Activated CD4-positive, alpha-beta T cell treated with anti-CD3 and anti-CD28 coated beads, Interleukin-2, amount 10 ng/mL, durations not matched to agents 24 days and 14 days (primary cell): Measurements from ENCODE around the gene RPTN. TPM values are rescaled to one million over a fixed set of nuclear protein-coding genes. Genes with fewer than 3 reads are reported as not detected.
A peak's percentile ranks its signal among the peaks of the same experiment; 100 is the strongest.

Experiments
- DNase-seq: peaks from one replicate; pipeline ENCODE4 v3.0.0; 2022
- H3K27ac Mint-ChIP-seq: one replicate; pipeline ENCODE4 v1.8.0; 2022; ENCODE audit warnings: mild to moderate bottlenecking, mixed read lengths
- H3K27me3 Mint-ChIP-seq: one replicate; pipeline ENCODE4 v1.8.0; 2022; ENCODE audit warnings: mixed read lengths
- H3K36me3 Mint-ChIP-seq: one replicate; pipeline ENCODE4 v1.8.0; 2022; ENCODE audit warnings: low read depth, mild to moderate bottlenecking, mixed read lengths
- H3K4me1 Mint-ChIP-seq: one replicate; pipeline ENCODE4 v1.8.0; 2021; ENCODE audit warnings: mixed read lengths
- H3K4me3 Mint-ChIP-seq: one replicate; pipeline ENCODE4 v1.8.0; 2022; ENCODE audit warnings: mild to moderate bottlenecking, moderate library complexity, mixed read lengths
- H3K9me3 Mint-ChIP-seq: one replicate; pipeline ENCODE4 v1.8.0; 2021; ENCODE audit warnings: mixed read lengths
- intact Hi-C: fragments of 100-400 bp; cut with micrococcal nuclease; formaldehyde crosslinking; loops from one replicate; pipeline ENCODE4 v1.15.1; 2023
- total RNA-seq: library from RNA; stranded (reverse); gene quantifications from 2 replicates; pipeline ENCODE4 v1.2.3, GENCODE V29; 2022

Gene RPTN
- total RNA-seq, 1 donor from 2014 or later, result not detected

DNA sequence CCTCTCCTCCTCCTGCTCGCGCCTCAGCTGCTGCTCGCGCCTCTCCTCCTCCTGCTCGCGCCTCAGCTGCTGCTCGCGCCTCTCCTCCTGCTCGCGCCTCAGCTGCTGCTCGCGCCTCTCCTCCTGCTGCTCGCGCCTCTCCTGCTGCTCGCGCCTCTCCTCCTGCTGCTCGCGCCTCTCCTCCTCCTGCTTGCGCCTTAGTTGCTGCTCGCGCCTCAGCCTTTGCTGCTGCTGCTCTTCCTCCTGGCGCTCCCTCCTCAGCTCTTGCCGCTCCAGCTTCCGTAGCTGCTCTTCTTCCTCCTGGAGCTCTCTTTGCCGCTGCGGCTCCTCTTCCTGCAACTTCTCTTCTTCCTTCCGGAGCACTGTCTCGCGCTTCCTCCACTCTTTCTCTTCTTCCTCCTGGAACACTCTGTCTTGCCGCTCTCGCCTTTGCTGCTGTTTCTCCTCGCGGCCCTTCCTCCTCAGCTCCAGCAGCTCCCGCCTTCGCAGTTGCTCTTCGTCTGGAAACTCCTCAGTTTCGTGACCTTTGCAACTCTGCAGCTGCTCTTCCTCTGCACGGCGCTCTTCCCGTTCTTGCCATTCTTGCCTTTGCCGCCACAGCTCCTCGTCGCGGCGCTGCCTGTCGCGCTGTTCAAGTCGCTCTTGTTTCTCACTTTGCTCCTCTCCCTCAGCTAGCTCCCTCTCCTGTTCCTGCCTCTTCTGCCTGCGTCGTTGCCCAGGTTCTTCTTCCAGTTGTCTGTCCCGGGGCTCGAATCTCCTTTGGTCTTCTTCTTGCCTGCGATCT, 46.7 kb downstream of the RPTN start:
- intact Hi-C loops, result no loop called here
- Mint-ChIP-seq H3K36me3 (peaks cover 8% of the 10 kb centered on the region), H3K27me3 (peaks cover 16% of the 10 kb centered on the region), H3K4me3 (no peak overlapping the region), H3K4me1 (no peaks in the 10 kb centered on the region), H3K27ac (no peak overlapping the region), H3K9me3 (peaks cover 10% of the 10 kb centered on the region)
- DNase-seq, result peak; percentile 67

DNA sequence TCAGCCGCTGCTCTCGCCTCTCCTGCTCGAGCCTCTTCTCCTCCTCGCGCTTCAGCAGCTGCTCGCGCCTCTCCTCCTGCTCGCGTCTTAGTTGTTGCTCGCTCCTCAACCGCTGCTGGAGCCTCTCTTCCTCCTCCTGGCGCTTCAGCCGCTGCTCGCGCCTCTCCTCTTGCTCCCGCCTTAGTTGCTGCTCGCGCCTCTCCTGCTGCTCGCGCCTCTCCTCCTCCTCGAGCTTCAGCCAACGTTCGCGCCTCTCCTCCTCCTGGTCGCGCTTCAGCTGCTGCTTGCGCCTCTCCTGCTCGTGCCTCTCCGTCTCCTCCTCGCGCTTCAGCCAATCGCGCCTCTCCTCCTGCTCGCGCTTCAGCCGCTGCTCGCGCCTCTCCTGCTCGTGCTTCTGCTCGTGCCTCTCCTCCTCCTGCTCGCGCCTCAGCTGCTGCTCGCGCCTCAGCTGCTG, 47.5 kb downstream of the RPTN start:
- Mint-ChIP-seq H3K27me3 (peaks cover 9% of the 10 kb centered on the region), H3K9me3 (peaks cover 14% of the 10 kb centered on the region), H3K4me3 (no peak overlapping the region), H3K36me3 (peaks cover 9% of the 10 kb centered on the region), H3K4me1 (no peaks in the 10 kb centered on the region), H3K27ac (no peak overlapping the region)
- intact Hi-C loops, result loop anchor here (2.0 kb wide), 1 partner anchor 77 kb away; no protein-coding TSS in a partner anchor
- peak; percentile 74 for DNase-seq

DNA sequence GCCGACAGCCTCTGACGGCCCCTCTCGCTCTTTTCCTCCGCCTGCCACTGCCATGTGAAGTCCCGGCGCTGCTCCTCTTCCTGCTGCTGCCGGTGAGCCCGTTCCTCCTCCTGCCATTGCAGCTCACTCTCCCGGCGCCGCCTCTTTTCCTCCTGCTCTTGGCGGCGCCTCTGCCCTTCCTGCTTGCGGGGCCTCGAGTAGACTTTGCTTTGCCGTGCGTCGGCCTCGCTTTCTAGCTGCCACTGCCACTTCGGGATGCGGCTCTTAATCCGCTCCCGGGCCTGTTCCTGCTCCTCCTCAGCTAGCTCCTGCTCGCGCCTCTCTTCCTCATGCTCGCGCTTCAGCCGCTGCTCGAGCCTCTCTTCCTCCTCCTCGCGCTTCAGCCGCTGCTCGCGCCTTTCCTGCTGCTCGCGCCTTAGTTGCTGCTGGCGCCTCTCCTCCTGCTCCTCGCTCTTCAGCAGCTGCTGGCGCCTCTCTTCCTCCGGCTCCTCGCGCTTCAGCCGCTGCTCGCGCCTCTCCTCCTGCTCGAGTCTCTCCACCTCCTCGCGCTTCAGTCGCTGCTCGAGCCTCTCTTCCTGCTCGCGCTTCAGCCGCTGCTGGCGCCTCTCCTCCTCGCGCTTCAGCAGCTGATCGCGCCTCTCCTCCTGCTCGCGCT, 48.0 kb downstream of the RPTN start:
- H3K9me3 Mint-ChIP-seq, result peaks cover 14% of the 10 kb centered on the region
- H3K27me3 Mint-ChIP-seq, result peaks cover 9% of the 10 kb centered on the region
- H3K36me3 Mint-ChIP-seq, result peaks cover 9% of the 10 kb centered on the region
- H3K27ac Mint-ChIP-seq, result no peak overlapping the region
- peak; percentile 81 for DNase-seq
- H3K4me1 Mint-ChIP-seq, result no peaks in the 10 kb centered on the region
- intact Hi-C loops, result loop anchor here (1.0 to 2.0 kb wide), 2 partner anchors 59 to 78 kb away; no protein-coding TSS in a partner anchor
- no peak overlapping the region for H3K4me3 Mint-ChIP-seq

DNA sequence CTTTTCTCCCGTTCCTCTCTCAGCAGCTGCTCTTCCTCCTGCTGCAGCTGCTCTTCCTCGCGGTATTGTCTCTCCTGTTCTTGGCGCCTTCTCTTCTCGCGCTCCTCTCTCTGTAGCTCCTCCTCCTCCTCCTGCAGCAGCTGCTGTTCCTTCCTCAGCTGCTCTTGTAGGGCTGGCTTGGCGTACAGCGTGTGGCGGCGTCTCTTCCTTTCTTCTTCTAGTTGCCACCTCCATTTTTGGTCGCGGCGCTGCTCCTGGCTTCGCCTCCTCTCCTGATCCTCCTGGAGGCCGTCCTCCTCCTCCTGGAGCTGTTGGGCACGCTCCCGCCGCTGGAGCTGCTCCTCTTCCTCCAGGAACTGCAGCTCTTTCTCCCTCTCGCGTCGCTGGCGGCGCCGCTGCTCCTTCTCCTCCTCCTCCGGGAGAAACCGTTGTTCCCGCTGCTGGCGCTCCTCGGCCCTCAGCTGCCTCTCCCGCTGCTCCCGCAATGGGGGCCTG, 48.6 kb downstream of the RPTN start:
- H3K27me3 Mint-ChIP-seq, result peaks cover 9% of the 10 kb centered on the region
- DNase-seq, result peak; percentile 76
- H3K4me3 Mint-ChIP-seq, result no peak overlapping the region
- H3K36me3 Mint-ChIP-seq, result peaks cover 9% of the 10 kb centered on the region
- H3K9me3 Mint-ChIP-seq, result peaks cover 14% of the 10 kb centered on the region
- intact Hi-C loops, result loop anchor here (1.0 to 2.0 kb wide), 2 partner anchors 58 to 78 kb away; no protein-coding TSS in a partner anchor
- H3K4me1 Mint-ChIP-seq, result no peaks in the 10 kb centered on the region
- no peak overlapping the region for H3K27ac Mint-ChIP-seq

DNA sequence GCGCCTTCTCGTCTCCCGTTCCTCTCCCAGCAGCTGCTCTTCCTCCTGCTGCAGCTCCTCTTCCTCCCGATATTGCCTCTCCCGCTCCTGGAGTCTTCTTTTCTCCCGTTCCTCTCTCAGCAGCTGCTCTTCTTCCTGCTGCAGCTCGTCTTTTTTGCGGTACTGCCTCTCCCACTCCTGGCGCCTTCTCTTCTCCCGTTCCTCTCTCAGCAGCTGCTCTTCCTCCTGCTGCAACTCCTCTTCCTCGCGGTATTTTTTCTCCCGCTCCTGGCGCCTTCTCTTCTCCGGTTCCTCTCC, 49.1 kb downstream of the RPTN start:
- Mint-ChIP-seq H3K36me3 (peaks cover 9% of the 10 kb centered on the region), H3K4me1 (no peaks in the 10 kb centered on the region), H3K4me3 (no peak overlapping the region), H3K27ac (no peak overlapping the region), H3K27me3 (peaks cover 14% of the 10 kb centered on the region), H3K9me3 (peaks cover 14% of the 10 kb centered on the region)
- no peak for DNase-seq
- intact Hi-C loops, result loop anchor here (1.0 to 2.0 kb wide), 2 partner anchors 58 to 79 kb away; no protein-coding TSS in a partner anchor

DNA sequence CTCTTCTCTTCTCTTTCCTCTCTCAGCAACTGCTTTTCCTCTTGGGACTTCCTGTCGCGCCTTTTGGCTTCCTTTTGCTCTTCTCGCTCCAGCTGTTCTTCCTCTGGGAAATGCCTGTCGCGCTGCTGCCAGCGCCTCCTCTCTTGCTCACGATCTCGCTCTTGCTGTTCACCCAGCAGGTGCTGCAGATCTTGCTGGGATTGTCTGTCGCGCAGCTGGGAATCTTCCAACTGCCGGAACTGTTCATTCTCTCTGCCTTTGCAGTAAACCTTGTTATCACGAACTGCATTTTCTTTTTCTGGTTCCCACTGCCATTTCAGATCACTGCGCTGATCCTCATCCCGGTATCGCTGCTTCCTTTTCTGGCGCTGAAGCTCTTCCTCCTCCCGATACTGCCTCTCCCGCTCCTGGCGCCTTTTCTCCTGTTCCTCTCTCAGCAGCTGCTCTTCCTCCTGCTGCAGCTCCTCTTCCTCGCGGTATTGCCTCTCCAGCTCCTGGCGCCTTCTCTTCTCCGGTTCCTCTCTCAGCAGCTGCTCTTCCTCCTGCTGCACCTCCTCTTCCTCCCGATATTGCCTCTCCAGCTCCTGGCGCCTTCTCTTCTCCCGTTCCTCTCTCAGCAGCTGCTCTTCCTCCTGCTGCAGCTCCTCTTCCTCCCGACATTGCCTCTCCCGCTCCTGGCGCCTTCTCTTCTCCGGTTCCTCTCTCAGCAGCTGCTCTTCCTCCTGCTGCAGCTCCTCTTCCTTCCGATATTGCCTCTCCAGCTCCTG, 49.6 kb downstream of the RPTN start:
- H3K4me1 Mint-ChIP-seq, result no peaks in the 10 kb centered on the region
- H3K9me3 Mint-ChIP-seq, result peaks cover 14% of the 10 kb centered on the region
- peaks cover 9% of the 10 kb centered on the region for H3K36me3 Mint-ChIP-seq
- DNase-seq, result peak; percentile 57
- H3K4me3 Mint-ChIP-seq, result no peak overlapping the region
- no peak overlapping the region for H3K27ac Mint-ChIP-seq
- peaks cover 19% of the 10 kb centered on the region for H3K27me3 Mint-ChIP-seq
- intact Hi-C loops, result no loop called here

DNA sequence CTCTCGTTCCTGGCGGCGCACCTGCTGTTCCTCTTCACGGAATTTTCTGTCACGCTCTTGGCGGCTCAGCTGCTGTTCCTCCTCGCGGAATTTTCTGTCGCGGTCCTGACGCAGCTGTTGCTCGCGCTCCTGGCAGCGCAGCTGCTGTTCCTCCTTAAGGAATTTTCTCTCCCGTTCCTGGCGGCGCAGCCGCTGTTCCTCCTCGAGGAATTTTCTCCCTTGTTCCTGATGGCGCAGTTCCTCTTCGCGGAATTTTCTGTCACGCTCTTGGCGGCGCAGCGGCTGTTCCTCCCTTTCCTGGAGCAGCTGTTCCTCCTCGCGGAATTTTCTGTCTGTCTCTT, 50.2 kb downstream of the RPTN start:
- H3K4me1 Mint-ChIP-seq, result no peaks in the 10 kb centered on the region
- no peak for DNase-seq
- intact Hi-C loops, result no loop called here
- H3K4me3 Mint-ChIP-seq, result no peak overlapping the region
- peaks cover 9% of the 10 kb centered on the region for H3K36me3 Mint-ChIP-seq
- peaks cover 14% of the 10 kb centered on the region for H3K9me3 Mint-ChIP-seq
- H3K27me3 Mint-ChIP-seq, result peaks cover 20% of the 10 kb centered on the region
- H3K27ac Mint-ChIP-seq, result no peak overlapping the region

DNA sequence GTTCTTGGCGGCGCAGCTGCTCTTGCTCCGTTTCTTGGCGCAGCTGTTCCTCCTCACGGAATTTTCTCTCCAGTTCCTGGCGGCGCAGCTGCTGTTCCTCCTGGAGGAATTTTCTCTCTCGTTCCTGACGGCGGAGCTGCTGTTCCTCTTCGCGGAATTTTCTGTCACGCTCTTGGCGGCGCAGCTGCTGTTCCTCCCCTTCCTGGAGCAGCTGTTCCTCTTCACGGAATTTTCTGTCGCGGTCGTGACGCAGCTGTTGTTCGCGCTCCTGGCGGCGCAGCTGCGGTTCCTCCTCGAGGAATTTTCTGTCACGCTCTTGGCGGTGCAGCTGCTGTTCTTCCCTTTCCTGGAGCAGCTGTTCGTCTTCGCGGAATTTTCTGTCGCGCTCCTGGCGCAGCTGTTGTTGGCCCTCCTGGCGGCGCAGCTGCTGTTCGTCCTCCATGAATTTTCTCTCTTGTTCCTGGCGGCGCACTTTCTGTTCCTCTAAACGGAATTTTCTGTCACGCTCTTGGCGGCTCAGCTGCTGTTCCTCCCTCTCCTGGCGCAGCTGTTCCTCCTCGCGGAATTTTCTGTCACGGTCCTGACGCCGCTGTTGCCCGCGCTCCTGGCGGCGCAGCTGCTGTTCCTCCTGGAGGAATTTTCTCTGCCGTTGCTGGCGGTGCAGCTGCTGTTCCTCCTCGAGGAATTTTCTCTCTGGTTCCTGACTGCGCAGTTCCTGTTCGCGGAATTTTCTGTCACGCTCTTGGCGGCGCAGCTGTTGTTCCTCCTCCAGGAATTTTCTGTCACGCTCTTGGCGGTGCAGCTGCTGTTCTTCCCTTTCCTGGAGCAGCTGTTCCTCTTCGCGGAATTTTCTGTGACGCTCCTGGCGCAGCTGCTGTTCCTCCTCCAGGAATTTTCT, 50.8 kb downstream of the RPTN start:
- H3K9me3 Mint-ChIP-seq, result peaks cover 14% of the 10 kb centered on the region
- intact Hi-C loops, result no loop called here
- H3K4me1 Mint-ChIP-seq, result no peaks in the 10 kb centered on the region
- H3K27me3 Mint-ChIP-seq, result peaks cover 26% of the 10 kb centered on the region
- peaks cover 9% of the 10 kb centered on the region for H3K36me3 Mint-ChIP-seq
- H3K27ac Mint-ChIP-seq, result no peak overlapping the region
- peak; percentile 58 for DNase-seq
- H3K4me3 Mint-ChIP-seq, result no peak overlapping the region

DNA sequence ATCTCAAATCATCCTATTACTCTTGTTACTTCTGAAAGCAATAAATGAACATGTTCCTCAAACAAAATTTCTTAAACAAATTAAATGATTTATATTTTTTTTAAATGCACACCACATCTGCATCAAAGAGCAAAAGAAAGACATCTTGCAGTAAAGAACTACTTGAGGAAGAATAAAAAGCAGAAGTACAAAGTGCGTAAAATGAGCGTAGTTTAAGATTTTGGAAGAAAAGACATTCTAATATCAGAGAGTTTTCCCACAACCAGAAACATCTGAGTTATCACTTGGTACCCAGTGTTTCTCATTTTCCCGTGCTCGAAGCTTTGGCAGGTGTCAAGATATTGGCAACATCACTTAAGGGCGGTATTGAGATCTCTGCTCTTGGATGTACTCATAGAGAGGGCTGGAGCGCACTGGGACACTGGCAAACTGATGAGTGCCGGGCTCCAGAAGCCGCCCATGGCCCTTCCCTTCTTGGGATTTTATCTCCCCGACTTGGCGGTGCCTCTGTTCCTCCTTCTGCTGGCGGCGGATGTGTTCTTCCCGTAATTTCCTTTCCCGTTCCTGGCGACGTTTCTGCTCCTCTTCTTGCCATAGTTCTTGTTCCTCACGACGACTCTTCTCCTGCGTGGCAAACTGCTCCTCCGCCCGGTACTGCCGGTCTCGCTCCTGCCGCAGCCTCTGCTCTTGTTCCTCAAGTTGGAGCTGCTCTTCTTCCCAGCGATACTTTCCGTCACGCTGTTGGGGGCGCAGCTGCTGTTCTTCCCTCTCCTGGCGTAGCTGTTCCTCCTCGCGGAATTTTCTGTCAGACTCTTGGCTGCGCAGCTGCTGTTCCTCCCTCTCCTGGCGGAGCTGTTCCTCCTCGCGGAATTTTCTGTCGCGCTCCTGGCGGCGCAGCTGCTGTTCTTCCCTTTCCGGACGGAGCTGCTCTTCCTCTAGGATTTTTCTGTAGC, 51.7 kb downstream of the RPTN start:
- H3K27ac Mint-ChIP-seq, result peak overlapping the region; percentile 16
- peaks cover 14% of the 10 kb centered on the region for H3K9me3 Mint-ChIP-seq
- peak; percentile 61 for DNase-seq
- H3K4me1 Mint-ChIP-seq, result no peaks in the 10 kb centered on the region
- H3K4me3 Mint-ChIP-seq, result no peak overlapping the region
- intact Hi-C loops, result no loop called here
- H3K36me3 Mint-ChIP-seq, result peaks cover 9% of the 10 kb centered on the region
- H3K27me3 Mint-ChIP-seq, result peaks cover 32% of the 10 kb centered on the region

DNA sequence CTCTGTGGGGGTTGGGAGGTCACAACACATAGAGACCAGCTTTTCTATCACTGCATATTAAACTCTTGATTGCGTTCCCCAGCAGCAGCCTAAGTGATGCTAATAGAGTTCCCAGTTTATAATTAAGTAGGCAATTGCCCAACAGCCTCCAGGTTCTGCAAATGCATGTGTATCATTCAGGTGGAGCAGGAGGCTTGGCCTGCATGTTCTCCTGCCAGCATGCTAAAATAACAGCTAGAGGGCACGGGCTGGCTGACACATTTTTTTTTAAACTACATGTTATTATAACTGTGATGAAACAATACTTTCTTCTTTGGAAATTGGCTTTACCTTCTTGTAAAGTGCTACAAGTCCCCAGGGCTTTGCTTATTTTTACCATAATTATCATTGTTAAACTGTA, 54.2 kb downstream of the RPTN start:
- H3K9me3 Mint-ChIP-seq, result peaks cover 14% of the 10 kb centered on the region
- no peak overlapping the region for H3K27ac Mint-ChIP-seq
- intact Hi-C loops, result no loop called here
- H3K4me3 Mint-ChIP-seq, result no peak overlapping the region
- H3K4me1 Mint-ChIP-seq, result no peaks in the 10 kb centered on the region
- no peak for DNase-seq
- H3K36me3 Mint-ChIP-seq, result peaks cover 9% of the 10 kb centered on the region
- peaks cover 50% of the 10 kb centered on the region for H3K27me3 Mint-ChIP-seq
